Sigmoid colon (tissue), 7 donors: ENCODE results near the gene CACNG4. TPM values are rescaled to one million over a fixed set of nuclear protein-coding genes. Genes with fewer than 3 reads are reported as not detected.

ENCODE experiments used
- DNase-seq: peaks from one replicate; pipeline ENCODE4 v3.0.0-alpha.2; 2019
- H3K27ac ChIP-seq, 4 donors: fragments of 200-600 bp; sonication (generic); one replicate each; pipeline ENCODE4 v1.5.1; 2016 to 2019; ENCODE audit warnings: mild to moderate bottlenecking in 1 of 4
- H3K27me3 ChIP-seq, 3 donors: fragments of 200-600 bp; sonication (generic); one replicate each; pipeline ENCODE4 v1.5.1; 2019; ENCODE audit warnings: mild to moderate bottlenecking in 1 of 3
- H3K36me3 ChIP-seq, 4 donors: fragments of 200-600 bp; sonication (generic); one replicate each; pipeline ENCODE4 v1.5.1; 2016 to 2019
- H3K4me1 ChIP-seq, 4 donors: fragments of 200-600 bp; sonication (generic); one replicate each; pipeline ENCODE4 v1.5.1; 2017 to 2019
- H3K4me3 ChIP-seq, 4 donors: fragments of 200-600 bp; sonication (generic); one replicate each; pipeline ENCODE4 v1.5.1; 2017 to 2019; ENCODE audit warnings: mild to moderate bottlenecking in 2 of 4, moderate library complexity in 1 of 4
- H3K9me3 ChIP-seq, 4 donors: fragments of 200-600 bp in 3 of 4; sonication (generic) in 3 of 4; one replicate each; pipeline versions ENCODE4 v1.5.1 to v1.6.1; 2013 to 2019
- EP300 ChIP-seq, 4 donors: sonication (generic); formaldehyde crosslinking; IDR thresholded peaks; one replicate each; pipeline ENCODE4 v1.6.1; 2017; ENCODE audit warnings: antibody characterized with exemption in 4 of 4
- POLR2A ChIP-seq, 2 donors: fragments of 450-650 bp; IDR thresholded peaks; one replicate each; pipeline ENCODE4 v1.6.1; 2016; ENCODE audit warnings: antibody characterized with exemption in 2 of 2, mild to moderate bottlenecking in 2 of 2, moderate library complexity in 2 of 2
- POLR2AphosphoS5 ChIP-seq, 4 donors: sonication (generic); formaldehyde crosslinking; IDR thresholded peaks; one replicate each; pipeline ENCODE4 v1.6.1; 2017; ENCODE audit warnings: antibody characterized with exemption in 4 of 4
- WGBS, 2 donors: extraction: QIAGEN DNeasy Blood & Tissue Kit; methylation state at CpG; one replicate each; pipeline ENCODE4 v1.1.7; 2013; 5-methylcytosine and 5-hydroxymethylcytosine counted together
- intact Hi-C: fragments of 100-400 bp; cut with DNase I; formaldehyde crosslinking; loops from one replicate; pipeline ENCODE4 v1.15.1; 2023
- polyA plus RNA-seq, 3 donors: library from polyadenylated mRNA; stranded (reverse); fragments of 200-250 nt; gene quantifications; one replicate each; pipeline ENCODE4 v1.2.3, GENCODE V29; 2013
- total RNA-seq, 4 donors: library from RNA; depleted of rRNA; stranded (reverse); fragments of >200 nt; gene quantifications; one replicate each; pipeline ENCODE4 v1.1.0, GENCODE V29; 2016
- TF ChIP-seq, protein P1 (sequence below), 4 experiments: fragments of 450-650 bp in 3 of 4; fragments of 200-600 bp in 1 of 4; IDR thresholded peaks; one replicate each; pipeline ENCODE4 v1.5.1; 2016 to 2019; ENCODE audit warnings: antibody characterized with exemption in 4 of 4, mild to moderate bottlenecking in 3 of 4, moderate library complexity in 2 of 4
- donor health status: healthy with polysubstance abuse.
- donor health status: Bipolar disorder and iron deficiency.
- donor health status: healthy.

Gene CACNG4
- total and polyA plus RNA-seq, 7 donors = under 0.01 to 0.83 (median 0.29) TPM; not detected in 1

DNA sequence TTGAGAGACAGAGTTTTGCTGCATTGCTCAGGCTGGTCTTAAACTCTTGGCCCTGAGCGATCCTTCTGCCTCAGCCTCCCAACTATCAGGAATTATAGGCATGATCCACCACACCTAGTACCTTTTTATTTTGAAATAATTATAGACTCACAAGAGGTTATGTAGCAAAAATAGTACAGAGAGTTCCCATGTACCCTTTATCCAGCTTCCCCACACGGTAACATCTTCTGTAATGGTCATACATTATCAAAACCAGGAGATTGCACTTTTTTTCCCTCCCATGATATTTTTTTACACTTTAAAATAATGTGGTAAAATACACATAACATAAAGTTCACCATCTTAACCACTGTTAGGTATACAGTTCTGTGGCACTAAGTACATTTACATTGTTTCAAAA, 28.8 kb upstream of the CACNG4 start:
- DNase-seq = no peak
- WGBS, 2 donors = 90 to 95% methylated on average over 2 of the region's 2 CpGs
- Histone ChIP-seq H3K4me1 (no peaks in the 10 kb centered on the region), H3K9me3 (no peaks in the 10 kb centered on the region), H3K36me3 (no peaks in the 10 kb centered on the region), H3K27me3 (no peaks in the 10 kb centered on the region), H3K4me3 (no peak overlapping the region), H3K27ac (no peak overlapping the region)
- intact Hi-C loops = no loop called here
- TF ChIP-seq, protein P1, sequence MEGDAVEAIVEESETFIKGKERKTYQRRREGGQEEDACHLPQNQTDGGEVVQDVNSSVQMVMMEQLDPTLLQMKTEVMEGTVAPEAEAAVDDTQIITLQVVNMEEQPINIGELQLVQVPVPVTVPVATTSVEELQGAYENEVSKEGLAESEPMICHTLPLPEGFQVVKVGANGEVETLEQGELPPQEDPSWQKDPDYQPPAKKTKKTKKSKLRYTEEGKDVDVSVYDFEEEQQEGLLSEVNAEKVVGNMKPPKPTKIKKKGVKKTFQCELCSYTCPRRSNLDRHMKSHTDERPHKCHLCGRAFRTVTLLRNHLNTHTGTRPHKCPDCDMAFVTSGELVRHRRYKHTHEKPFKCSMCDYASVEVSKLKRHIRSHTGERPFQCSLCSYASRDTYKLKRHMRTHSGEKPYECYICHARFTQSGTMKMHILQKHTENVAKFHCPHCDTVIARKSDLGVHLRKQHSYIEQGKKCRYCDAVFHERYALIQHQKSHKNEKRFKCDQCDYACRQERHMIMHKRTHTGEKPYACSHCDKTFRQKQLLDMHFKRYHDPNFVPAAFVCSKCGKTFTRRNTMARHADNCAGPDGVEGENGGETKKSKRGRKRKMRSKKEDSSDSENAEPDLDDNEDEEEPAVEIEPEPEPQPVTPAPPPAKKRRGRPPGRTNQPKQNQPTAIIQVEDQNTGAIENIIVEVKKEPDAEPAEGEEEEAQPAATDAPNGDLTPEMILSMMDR (IDR thresholded peaks at IDR 0.05) = no peak
- TF ChIP-seq POLR2AphosphoS5 (IDR thresholded peaks at IDR 0.05) = no peak
- TF ChIP-seq EP300 (IDR thresholded peaks at IDR 0.05) = no peak
- no peak for TF ChIP-seq POLR2A (IDR thresholded peaks at IDR 0.05)

DNA sequence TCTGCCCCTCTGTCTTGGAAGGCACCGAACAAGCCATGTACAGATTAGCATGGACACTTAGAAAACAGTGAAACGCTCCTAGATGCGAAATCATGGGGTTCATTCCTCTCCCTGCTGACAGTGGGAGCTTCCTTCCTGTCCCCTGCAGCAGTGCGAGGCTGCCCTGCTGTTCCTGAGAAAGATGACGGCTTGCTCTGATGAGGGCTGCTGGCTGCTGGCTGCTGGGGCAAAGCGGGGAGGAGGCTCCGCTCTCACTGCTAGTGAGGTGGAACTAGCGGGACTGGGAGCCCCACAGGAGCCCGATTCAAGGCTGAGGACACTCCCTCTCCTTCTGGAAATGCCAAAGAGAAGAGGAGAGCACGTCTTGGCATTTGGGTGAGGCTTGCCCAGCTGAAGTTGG, 25.9 kb upstream of the CACNG4 start:
- no peak for DNase-seq
- no peak overlapping the region for H3K4me3 ChIP-seq
- intact Hi-C loops = no loop called here
- WGBS, 2 donors = 77 to 80% methylated on average over 10 of the region's 10 CpGs
- no peaks in the 10 kb centered on the region for H3K9me3 ChIP-seq
- no peak overlapping the region for H3K27ac ChIP-seq
- no peaks in the 10 kb centered on the region for H3K4me1 ChIP-seq
- H3K36me3 ChIP-seq = no peaks in the 10 kb centered on the region
- TF ChIP-seq, protein P1 (IDR thresholded peaks at IDR 0.05) = no peak
- no peak for TF ChIP-seq EP300 (IDR thresholded peaks at IDR 0.05)
- no peak for TF ChIP-seq POLR2A (IDR thresholded peaks at IDR 0.05)
- TF ChIP-seq POLR2AphosphoS5 (IDR thresholded peaks at IDR 0.05) = no peak
- no peaks in the 10 kb centered on the region for H3K27me3 ChIP-seq

DNA sequence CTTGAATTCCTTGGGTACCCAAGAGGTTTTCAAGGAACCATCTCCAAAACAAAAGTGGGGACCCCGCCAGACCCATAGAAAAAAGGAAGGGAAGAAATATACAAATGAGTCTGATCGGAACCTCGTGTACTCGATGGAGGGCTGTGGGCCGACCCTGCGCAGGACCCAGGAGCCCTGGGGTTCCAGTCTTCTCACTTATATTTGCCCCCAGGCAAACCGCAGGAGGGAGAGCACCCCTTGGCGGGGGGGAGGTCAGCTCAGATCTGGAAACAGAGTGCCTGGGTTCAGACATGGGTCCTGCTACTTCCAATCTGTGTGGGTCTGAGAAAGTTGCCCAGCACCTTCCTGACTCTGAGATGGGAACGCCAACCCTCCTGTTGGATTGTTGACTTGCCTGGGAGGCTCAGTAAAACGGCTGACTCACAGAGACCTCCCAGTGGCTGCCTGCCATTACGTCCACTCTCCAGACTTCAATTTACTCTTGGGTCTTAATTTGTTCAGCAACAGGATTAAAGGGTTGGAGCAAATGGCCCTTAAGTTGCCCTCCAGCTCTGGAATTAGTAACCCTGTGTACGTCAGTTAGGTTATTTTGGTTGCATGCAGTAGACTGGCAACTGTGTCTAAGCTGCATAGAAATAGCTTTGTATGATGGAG, 24.9 kb upstream of the CACNG4 start:
- TF ChIP-seq POLR2AphosphoS5 (IDR thresholded peaks at IDR 0.05) = no peak
- TF ChIP-seq, protein P1 (IDR thresholded peaks at IDR 0.05) = no peak
- TF ChIP-seq EP300 (IDR thresholded peaks at IDR 0.05) = no peak
- TF ChIP-seq POLR2A (IDR thresholded peaks at IDR 0.05) = no peak
- no peak overlapping the region for H3K27ac ChIP-seq
- WGBS, 2 donors = 84 to 86% methylated on average over 12 of the region's 12 CpGs

DNA sequence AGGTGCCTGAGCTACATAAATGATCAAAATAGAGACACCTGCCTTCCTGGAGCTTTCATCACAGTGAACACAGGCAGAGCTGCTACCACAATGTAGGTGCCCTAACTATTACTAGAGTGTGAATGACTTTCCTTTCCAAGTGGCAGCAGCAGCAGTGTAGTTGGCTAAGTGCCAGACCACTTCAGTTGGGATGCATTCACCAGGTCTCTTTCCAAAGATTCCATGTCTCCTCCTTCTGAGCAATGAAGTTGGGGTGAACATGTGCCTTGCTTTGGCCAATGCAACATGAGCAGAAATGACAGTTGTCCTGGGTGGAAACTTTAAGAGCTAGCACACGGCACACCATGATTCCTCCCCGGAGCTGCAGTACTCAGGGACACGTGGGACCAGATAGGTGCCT, 23.3 kb upstream of the CACNG4 start:
- Histone ChIP-seq H3K36me3 (no peaks in the 10 kb centered on the region), H3K4me3 (no peak overlapping the region), H3K4me1 (no peaks in the 10 kb centered on the region), H3K27me3 (no peaks in the 10 kb centered on the region), H3K9me3 (no peaks in the 10 kb centered on the region), H3K27ac (no peak overlapping the region)
- 91 to 94% methylated on average over 3 of the region's 3 CpGs for WGBS, 2 donors
- DNase-seq = no peak
- no peak for TF ChIP-seq EP300 (IDR thresholded peaks at IDR 0.05)
- no peak for TF ChIP-seq POLR2AphosphoS5 (IDR thresholded peaks at IDR 0.05)
- TF ChIP-seq, protein P1 (IDR thresholded peaks at IDR 0.05) = no peak
- TF ChIP-seq POLR2A (IDR thresholded peaks at IDR 0.05) = no peak
- intact Hi-C loops = no loop called here

More for the DNA sequence above, 24.9 kb upstream of the CACNG4 start:
- Histone ChIP-seq H3K36me3 (no peaks in the 10 kb centered on the region), H3K27me3 (no peaks in the 10 kb centered on the region), H3K9me3 (no peaks in the 10 kb centered on the region), H3K4me3 (no peak overlapping the region), H3K4me1 (no peaks in the 10 kb centered on the region)
- DNase-seq = peak; percentile 60
- intact Hi-C loops = no loop called here
